ENCODE results near the gene ZFYVE27.

GRCh38 chr10:97718659-97719142 is 18.2 kb upstream of the ZFYVE27 start:
- no peak for TF ChIP-seq CTCF (IDR thresholded peaks at IDR 0.05)
- peak in 1 of 3 donors; percentile 27 for TF ChIP-seq POLR2A (IDR thresholded peaks at IDR 0.05)

Data from body of pancreas (tissue), 4 donors.